GM12878 (cell line): ENCODE measurements around the gene ZNF423. TPM values are rescaled to one million over a fixed set of nuclear protein-coding genes. Genes with fewer than 3 reads are reported as not detected.

Experiments
- ATAC-seq: fragments of 200-7000 bp; cut with Tn5 transposase; 3 replicates; pipeline ENCODE4 v1.9.1; 2020; ENCODE audit warnings: mild to moderate bottlenecking, moderate library complexity
- BruUV-seq: library from RNA; stranded (reverse); fragments of 400-500 nt; replicated peaks from 2 replicates; lab custom pipeline; 2021; lab: Mats Ljungman, UMichigan
- CTCF ChIA-PET: fragments of 300-600 bp; sonication (Branson Sonifier 250); formaldehyde crosslinking; extraction: SDS; loops from one replicate; lab custom pipeline; 2021; ENCODE audit warnings: inconsistent platforms; lab: Yijun Ruan, JAX
- POLR2A ChIA-PET: fragments of 350-600 bp; formaldehyde crosslinking; extraction: SDS; loops from one replicate; lab custom pipeline; 2021; ENCODE audit warnings: inconsistent platforms; lab: Charles Lee
- RAD21 ChIA-PET: fragments of 300-600 bp; sonication (Branson Sonifier 250); formaldehyde crosslinking; loops from one replicate; lab custom pipeline; 2023; ENCODE audit warnings: antibody characterized with exemption; ENCODE audit not compliant: unreplicated experiment; lab: Charles Lee
- SMC1A ChIA-PET: fragments of 300-600 bp; sonication (Branson Sonifier 250); formaldehyde crosslinking; loops from one replicate; lab custom pipeline; 2023; ENCODE audit not compliant: unreplicated experiment, uncharacterized antibody; lab: Charles Lee
- DNase-seq: peaks from one replicate; pipeline ENCODE4 v3.0.0-alpha.2; 2011; ENCODE audit warnings: low read depth, low spot score
- FAIRE-seq: peaks from 3 replicates; lab custom pipeline; 2011; peaks lifted over from hg19 to GRCh38; lab: Jason Lieb, UNC
- H2AFZ ChIP-seq: 2 replicates; pipeline ENCODE4 v1.6.0; 2011; ENCODE audit warnings: low read depth, low read length, control low read depth; ENCODE audit not compliant: control insufficient read depth
- H3K27ac ChIP-seq: 2 replicates; pipeline ENCODE4 v1.5.1; 2011; ENCODE audit warnings: control low read depth; ENCODE audit not compliant: control insufficient read depth, insufficient read depth
- H3K27me3 ChIP-seq, 2 experiments: replicated peaks in 1 of 2; 2 replicates each; pipeline versions ENCODE4 v1.6.0 to v1.6.1; 2011; ENCODE audit warnings: low read length in 1 of 2; ENCODE audit not compliant: control insufficient read depth in 2 of 2, insufficient read depth in 2 of 2
- H3K36me3 ChIP-seq, 2 experiments: 2 replicates each; pipeline ENCODE4 v1.5.1; 2011; ENCODE audit warnings: low read length in 1 of 2; ENCODE audit not compliant: control insufficient read depth in 2 of 2, insufficient read depth in 2 of 2
- H3K4me1 ChIP-seq: 2 replicates; pipeline ENCODE4 v1.6.1; 2011; ENCODE audit warnings: mild to moderate bottlenecking, low read length, moderate library complexity, mixed read lengths; ENCODE audit not compliant: control insufficient read depth, insufficient read depth
- H3K4me2 ChIP-seq: 2 replicates; pipeline ENCODE4 v1.6.0; 2011; ENCODE audit warnings: control low read depth; ENCODE audit not compliant: control insufficient read depth, insufficient read depth
- H3K4me3 ChIP-seq: fragments of 200-600 bp; sonication (generic); 2 replicates; pipeline ENCODE4 v1.5.1; 2016
- H3K79me2 ChIP-seq: 2 replicates; pipeline ENCODE4 v1.6.0; 2011; ENCODE audit warnings: low read length; ENCODE audit not compliant: control insufficient read depth, insufficient read depth
- H3K9ac ChIP-seq: 2 replicates; pipeline ENCODE4 v1.8.0; 2011; ENCODE audit warnings: low read length, control low read depth, mixed read lengths; ENCODE audit not compliant: control insufficient read depth, insufficient read depth
- H3K9me3 ChIP-seq: replicated peaks from 3 replicates; pipeline ENCODE4 v1.5.1; 2011; ENCODE audit warnings: mild to moderate bottlenecking, low read length; ENCODE audit not compliant: control insufficient read depth, insufficient read depth
- H4K20me1 ChIP-seq: 2 replicates; pipeline ENCODE4 v1.6.0; 2011; ENCODE audit not compliant: control insufficient read depth, insufficient read depth
- CBFB ChIP-seq: IDR thresholded peaks from 2 replicates; pipeline ENCODE4 v1.6.1; 2016; ENCODE audit warnings: antibody characterized with exemption, low read depth
- CREB1 ChIP-seq: IDR thresholded peaks from 2 replicates; pipeline ENCODE4 v1.6.1; 2012; ENCODE audit warnings: low read depth, mild to moderate bottlenecking, inconsistent platforms
- IKZF1 ChIP-seq: fragments of 450-650 bp; conservative IDR thresholded peaks from 2 replicates; pipeline ENCODE4 v1.6.1; 2017; ENCODE audit warnings: antibody characterized with exemption, mild to moderate bottlenecking
- NFYA ChIP-seq: IDR thresholded peaks from 2 replicates; pipeline ENCODE4 v1.6.1; 2011; ENCODE audit warnings: low read depth, mild to moderate bottlenecking, low read length, improper control_type of control experiment, borderline replicate concordance
- SIN3A ChIP-seq: IDR thresholded peaks from 2 replicates; pipeline ENCODE4 v1.6.1; 2012; ENCODE audit warnings: low read depth, low read length, improper control_type of control experiment
- SMAD1 ChIP-seq: fragments of 450-650 bp; IDR thresholded peaks from 2 replicates; pipeline ENCODE4 v1.6.1; 2018; ENCODE audit warnings: mild to moderate bottlenecking, low read depth; ENCODE audit not compliant: partially characterized antibody
- SREBF1 ChIP-seq: IDR thresholded peaks from 2 replicates; pipeline ENCODE4 v1.6.1; 2012; ENCODE audit warnings: mild to moderate bottlenecking, low read length
- ZNF274 ChIP-seq: IDR thresholded peaks from one replicate; pipeline ENCODE4 v1.8.0; 2011; ENCODE audit not compliant: insufficient read length, insufficient read depth
- ZNF384 ChIP-seq: IDR thresholded peaks from 2 replicates; pipeline ENCODE4 v1.6.1; 2012; ENCODE audit warnings: low read depth, mild to moderate bottlenecking, low read length, improper control_type of control experiment, borderline replicate concordance
- ZNF622 ChIP-seq: fragments of 450-650 bp; IDR thresholded peaks from 2 replicates; pipeline ENCODE4 v1.6.1; 2017; ENCODE audit warnings: mild to moderate bottlenecking, inconsistent platforms
- WGBS: methylation state at CpG from one replicate; pipeline ENCODE4 v1.1.6; 2016; ENCODE audit warnings: low lambda C conversion rate; ENCODE audit not compliant: insufficient replicate concordance, insufficient coverage; ENCODE audit errors: missing lambda C conversion rate; 5-methylcytosine and 5-hydroxymethylcytosine counted together
- in situ Hi-C: fragments of 300-500 bp; cut with MboI; formaldehyde crosslinking; loops from 9 replicates; pipeline ENCODE4 v1.14.3; 2018; ENCODE audit warnings: mixed read lengths
- intact Hi-C: fragments of 100-400 bp; cut with micrococcal nuclease; formaldehyde crosslinking; loops from one replicate; pipeline ENCODE4 v1.14.2; 2022; ENCODE audit not compliant: unreplicated experiment
- polyA plus RNA-seq, 11 experiments: library from polyadenylated mRNA; depleted of rRNA in 4 of 11; unstranded in 6 of 11; stranded (reverse) in 5 of 11; fragments of >200 nt; fragmentation: Nextera tagmentation in 4 of 11; fragmentation: Illumina TruSeq in 1 of 11; extraction: Ambion mirVana in 4 of 11; extraction: Trizol in 1 of 11; gene quantifications; 1 replicate in 1 of 11; 2 replicates in 10 of 11; pipeline versions ENCODE4 v1.2.1 to v1.2.3, GENCODE V29; 2011 to 2016; ENCODE audit warnings: inconsistent platforms in 2 of 11, missing spikeins in 2 of 11, low read depth in 1 of 11
- total RNA-seq, 4 experiments: library from RNA; depleted of rRNA in 3 of 4; stranded (reverse); fragments of >200 nt in 3 of 4; fragmentation: Illumina TruSeq in 1 of 4; extraction: Trizol in 1 of 4; gene quantifications; 2 replicates each; pipeline versions ENCODE4 v1.2.1 to v1.2.3, GENCODE V29; 2013 to 2021
- TF ChIP-seq, protein P1 (sequence below): fragments of 150-350 bp; IDR thresholded peaks from 2 replicates; pipeline ENCODE4 v1.6.1; 2016; ENCODE audit warnings: low read depth, low read length

ZNF423 gene
- total and polyA plus RNA-seq, 10 of the 15 experiments (the other 5 are each of a cell fraction or from before 2014, with no cell fraction given): 0.03 to 0.64 (median 0.10) TPM

DNA sequence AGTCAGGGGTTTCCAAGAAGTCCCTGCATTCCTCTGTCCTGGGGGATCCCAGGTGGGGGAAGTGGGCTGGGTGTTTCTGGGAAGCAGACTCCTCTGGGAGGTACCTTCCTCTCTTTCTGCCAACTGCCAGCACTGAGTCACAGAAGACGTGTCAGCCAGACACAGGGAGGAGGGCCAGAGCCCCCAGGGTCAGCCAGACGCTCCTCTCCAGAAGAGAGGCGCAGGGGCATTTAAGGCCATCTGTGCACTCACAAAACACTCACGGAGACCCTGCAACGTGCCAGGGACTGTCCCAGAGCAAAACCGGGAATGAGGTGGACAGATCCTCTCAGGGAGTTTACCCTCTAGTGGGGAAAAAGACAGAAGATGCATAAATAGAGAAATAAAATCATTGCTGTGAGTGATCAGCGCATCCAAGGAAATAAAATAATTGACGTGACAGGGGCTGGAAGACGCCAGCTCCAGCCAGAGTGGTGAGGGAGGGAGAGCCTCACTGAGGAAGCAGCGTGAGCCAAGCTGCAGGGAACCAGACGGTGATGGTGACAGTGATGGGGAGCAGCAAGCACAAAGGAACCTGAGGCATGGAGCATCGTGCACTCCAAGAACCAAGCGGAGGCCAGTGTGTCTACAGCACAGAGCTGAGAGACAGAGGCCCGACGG is 105.4 kb downstream of the ZNF423 start:
- Histone ChIP-seq H3K79me2 (no peaks in the 10 kb centered on the region), H3K36me3 (no peaks in the 10 kb centered on the region), H2AFZ (no peak overlapping the region), H3K4me1 (no peaks in the 10 kb centered on the region), H3K4me3 (no peak overlapping the region), H3K4me2 (no peak overlapping the region), H3K9ac (no peak overlapping the region), H4K20me1 (no peaks in the 10 kb centered on the region), H3K27ac (no peak overlapping the region), H3K9me3 (no peaks in the 10 kb centered on the region), H3K27me3 (peaks cover 0 to 7% of the 10 kb centered on the region in 2 experiments; a peak in 2 of 4 replicates)
- DNase-seq (no peak), ATAC-seq (no peak), FAIRE-seq (no peak)
- TF ChIP-seq IKZF1 (no peak), NFYA (no peak), SREBF1 (no peak), CBFB (no peak), ZNF274 (no peak), ZNF622 (no peak), CREB1 (no peak), ZNF384 (no peak), SIN3A (no peak), SMAD1 (no peak)
- TF ChIP-seq, protein P1, sequence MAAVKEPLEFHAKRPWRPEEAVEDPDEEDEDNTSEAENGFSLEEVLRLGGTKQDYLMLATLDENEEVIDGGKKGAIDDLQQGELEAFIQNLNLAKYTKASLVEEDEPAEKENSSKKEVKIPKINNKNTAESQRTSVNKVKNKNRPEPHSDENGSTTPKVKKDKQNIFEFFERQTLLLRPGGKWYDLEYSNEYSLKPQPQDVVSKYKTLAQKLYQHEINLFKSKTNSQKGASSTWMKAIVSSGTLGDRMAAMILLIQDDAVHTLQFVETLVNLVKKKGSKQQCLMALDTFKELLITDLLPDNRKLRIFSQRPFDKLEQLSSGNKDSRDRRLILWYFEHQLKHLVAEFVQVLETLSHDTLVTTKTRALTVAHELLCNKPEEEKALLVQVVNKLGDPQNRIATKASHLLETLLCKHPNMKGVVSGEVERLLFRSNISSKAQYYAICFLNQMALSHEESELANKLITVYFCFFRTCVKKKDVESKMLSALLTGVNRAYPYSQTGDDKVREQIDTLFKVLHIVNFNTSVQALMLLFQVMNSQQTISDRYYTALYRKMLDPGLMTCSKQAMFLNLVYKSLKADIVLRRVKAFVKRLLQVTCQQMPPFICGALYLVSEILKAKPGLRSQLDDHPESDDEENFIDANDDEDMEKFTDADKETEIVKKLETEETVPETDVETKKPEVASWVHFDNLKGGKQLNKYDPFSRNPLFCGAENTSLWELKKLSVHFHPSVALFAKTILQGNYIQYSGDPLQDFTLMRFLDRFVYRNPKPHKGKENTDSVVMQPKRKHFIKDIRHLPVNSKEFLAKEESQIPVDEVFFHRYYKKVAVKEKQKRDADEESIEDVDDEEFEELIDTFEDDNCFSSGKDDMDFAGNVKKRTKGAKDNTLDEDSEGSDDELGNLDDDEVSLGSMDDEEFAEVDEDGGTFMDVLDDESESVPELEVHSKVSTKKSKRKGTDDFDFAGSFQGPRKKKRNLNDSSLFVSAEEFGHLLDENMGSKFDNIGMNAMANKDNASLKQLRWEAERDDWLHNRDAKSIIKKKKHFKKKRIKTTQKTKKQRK: no peak
- ChIA-PET CTCF (no interaction called here), SMC1A (no interaction called here), POLR2A (no interaction called here), RAD21 (no interaction called here)
- in situ Hi-C loops (no loop called here), intact Hi-C loops (no loop called here)
- WGBS: 33% methylated on average over 15 of the region's 15 CpGs
- no TSS peak for BruUV-seq
